Activated CD8-positive, alpha-beta memory T cell treated with anti-CD3 and anti-CD28 coated beads for 48 hours (primary cell): ENCODE measurements around the gene CTBP2.

Experiments used
- DNase-seq, 3 experiments: peaks; one replicate each; pipeline ENCODE4 v3.0.0-alpha.2; 2020; ENCODE audit warnings: low read depth in 2 of 3, low spot score in 2 of 3

Gene CTBP2

GRCh38 chr10:125159932-125160855 is at the start of gene CTBP2:
Gene CTBP2 (minus strand): TSS chr10:125160563.
- no peak for DNase-seq

- no peak for DNase-seq
Observed at GRCh38 chr10:125209591-125210355, 49.4 kb upstream of the CTBP2 start.

GRCh38 chr10:125208854-125209565 is 48.6 kb upstream of the CTBP2 start:
- no peak for DNase-seq

- DNase-seq: no peak
Observed at GRCh38 chr10:125206623-125207022, 46.3 kb upstream of the CTBP2 start.

GRCh38 chr10:125205431-125205830 is 45.1 kb upstream of the CTBP2 start:
- DNase-seq: no peak

- no peak for DNase-seq
Observed at GRCh38 chr10:125204400-125204799, 44.0 kb upstream of the CTBP2 start.

- no peak for DNase-seq
Observed at GRCh38 chr10:125203186-125203800, 42.9 kb upstream of the CTBP2 start.

- no peak for DNase-seq
Observed at GRCh38 chr10:125201791-125202622, 41.6 kb upstream of the CTBP2 start.

- DNase-seq: no peak
Observed at GRCh38 chr10:125201108-125201524, 40.8 kb upstream of the CTBP2 start.

GRCh38 chr10:125200396-125200795 is 40.0 kb upstream of the CTBP2 start:
- no peak for DNase-seq

- no peak for DNase-seq
Observed at GRCh38 chr10:125199270-125199669, 38.9 kb upstream of the CTBP2 start.

GRCh38 chr10:125194814-125195213 is 34.5 kb upstream of the CTBP2 start:
- DNase-seq: no peak

- no peak for DNase-seq
Observed at GRCh38 chr10:125193306-125193877, 33.0 kb upstream of the CTBP2 start.

- no peak for DNase-seq
Observed at GRCh38 chr10:125192620-125193019, 32.3 kb upstream of the CTBP2 start.

GRCh38 chr10:125192005-125192404 is 31.6 kb upstream of the CTBP2 start:
- no peak for DNase-seq

GRCh38 chr10:125190946-125191345 is 30.6 kb upstream of the CTBP2 start:
- DNase-seq: no peak

- no peak for DNase-seq
Observed at GRCh38 chr10:125190414-125190813, 30.1 kb upstream of the CTBP2 start.

GRCh38 chr10:125189162-125189561 is 28.8 kb upstream of the CTBP2 start:
- DNase-seq: no peak

- no peak for DNase-seq
Observed at GRCh38 chr10:125187238-125188194, 27.2 kb upstream of the CTBP2 start.
